Cardiac ventricle fibroblast (primary cell): ENCODE measurements around the gene CACNG7. TPM values are rescaled to one million over a fixed set of nuclear protein-coding genes. Genes with fewer than 3 reads are reported as not detected.

Source experiments
- total RNA-seq: library from RNA; depleted of rRNA; stranded (reverse); fragments of >200 nt; gene quantifications from 2 replicates; pipeline ENCODE4 v1.2.3, GENCODE V29; 2015

The CACNG7 gene
- 3.5 and 9.0 TPM in 2 replicates for total RNA-seq

GRCh38 chr19:53908935-53909415 lies at the start of gene CACNG7:
Gene CACNG7, plus strand, starts transcription at chr19:53909278. Its CDS starts 3,554 bp downstream, at chr19:53912832.

GRCh38 chr19:53867225-53868090 lies 41.6 kb upstream of the CACNG7 start, which contains the start of gene MYADM:
Gene MYADM, plus strand, starts transcription at chr19:53867883. Its CDS starts 5,647 bp downstream, at chr19:53873530.

GRCh38 chr19:53881482-53882390 lies 27.3 kb upstream of the CACNG7 start, which contains the start of gene PRKCG:
Gene PRKCG, plus strand, starts transcription at chr19:53882197. Its CDS starts 298 bp downstream, at chr19:53882495.

DNA sequence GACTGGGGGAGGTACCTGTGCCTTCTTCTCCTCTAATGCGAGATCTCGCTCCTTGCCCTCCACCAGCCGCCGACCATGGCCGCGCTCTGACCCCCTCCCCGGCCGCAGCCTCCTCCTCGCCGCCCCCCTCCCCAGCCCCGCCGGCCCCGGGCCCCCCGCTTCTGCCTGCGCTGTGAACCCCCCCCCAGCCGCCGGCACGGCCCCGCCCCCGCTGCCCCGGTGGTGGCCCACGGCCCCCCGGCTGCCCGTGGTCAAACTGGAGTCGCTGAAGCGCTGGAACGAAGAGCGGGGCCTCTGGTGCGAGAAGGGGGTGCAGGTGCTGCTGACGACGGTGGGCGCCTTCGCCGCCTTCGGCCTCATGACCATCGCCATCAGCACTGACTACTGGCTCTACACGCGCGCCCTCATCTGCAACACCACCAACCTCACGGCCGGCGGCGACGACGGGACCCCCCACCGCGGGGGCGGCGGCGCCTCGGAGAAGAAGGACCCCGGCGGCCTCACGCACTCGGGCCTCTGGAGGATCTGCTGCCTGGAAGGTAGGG lies 53.9 kb downstream of the CACNG7 start, which contains the start of gene CACNG8:
TSS of gene CACNG8 (plus strand) at position 51 of the 545 bp plus-strand sequence.

GRCh38 chr19:53991224-53992113 lies 82.4 kb downstream of the CACNG7 start, which contains the start of gene CACNG6:
Gene CACNG6, plus strand, starts transcription at chr19:53991637. Its CDS starts 1,241 bp downstream, at chr19:53992878.

Other genes with a start within 250 kb of the CACNG7 start
- 0.06 and 0.24 TPM in 2 replicates for gene NLRP12, start 85.0 kb upstream of the CACNG7 start, total RNA-seq
- gene MYADM, start 41.4 kb upstream of the CACNG7 start, total RNA-seq: 41.5 and 49.5 TPM in 2 replicates
- not detected in 2 replicates for gene PRKCG, start 27.1 kb upstream of the CACNG7 start, total RNA-seq
- 0.39 and 1.1 TPM in 2 replicates for gene CACNG8, start 53.7 kb downstream of the CACNG7 start, total RNA-seq
- gene CACNG6, start 82.4 kb downstream of the CACNG7 start, total RNA-seq: 0.68 and 1.8 TPM in 2 replicates
- gene VSTM1, start 154.6 kb downstream of the CACNG7 start, total RNA-seq: not detected in 2 replicates
- gene TARM1, start 172.1 kb downstream of the CACNG7 start, total RNA-seq: not detected in 2 replicates
- 0.69 TPM in 1 of 2 replicates, not detected in the other for gene OSCAR, start 191.5 kb downstream of the CACNG7 start, total RNA-seq
- gene NDUFA3, start 193.6 kb downstream of the CACNG7 start, total RNA-seq: 5.2 and 6.7 TPM in 2 replicates
- 16.7 and 22.3 TPM in 2 replicates for gene TFPT, start 206.4 kb downstream of the CACNG7 start, total RNA-seq
- gene PRPF31, start 206.5 kb downstream of the CACNG7 start, total RNA-seq: 38.3 and 47.2 TPM in 2 replicates
- 29.0 and 71.3 TPM in 2 replicates for gene CNOT3, start 228.5 kb downstream of the CACNG7 start, total RNA-seq